OCI-M2 (cell line): ENCODE data around the gene STX16.

ENCODE experiments used
- DNase-seq: peaks from one replicate; lab custom pipeline; 2025; ENCODE audit not compliant: unreplicated experiment; lab: John Stamatoyannopoulos, UW

The STX16 gene, protein sequence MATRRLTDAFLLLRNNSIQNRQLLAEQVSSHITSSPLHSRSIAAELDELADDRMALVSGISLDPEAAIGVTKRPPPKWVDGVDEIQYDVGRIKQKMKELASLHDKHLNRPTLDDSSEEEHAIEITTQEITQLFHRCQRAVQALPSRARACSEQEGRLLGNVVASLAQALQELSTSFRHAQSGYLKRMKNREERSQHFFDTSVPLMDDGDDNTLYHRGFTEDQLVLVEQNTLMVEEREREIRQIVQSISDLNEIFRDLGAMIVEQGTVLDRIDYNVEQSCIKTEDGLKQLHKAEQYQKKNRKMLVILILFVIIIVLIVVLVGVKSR

DNA sequence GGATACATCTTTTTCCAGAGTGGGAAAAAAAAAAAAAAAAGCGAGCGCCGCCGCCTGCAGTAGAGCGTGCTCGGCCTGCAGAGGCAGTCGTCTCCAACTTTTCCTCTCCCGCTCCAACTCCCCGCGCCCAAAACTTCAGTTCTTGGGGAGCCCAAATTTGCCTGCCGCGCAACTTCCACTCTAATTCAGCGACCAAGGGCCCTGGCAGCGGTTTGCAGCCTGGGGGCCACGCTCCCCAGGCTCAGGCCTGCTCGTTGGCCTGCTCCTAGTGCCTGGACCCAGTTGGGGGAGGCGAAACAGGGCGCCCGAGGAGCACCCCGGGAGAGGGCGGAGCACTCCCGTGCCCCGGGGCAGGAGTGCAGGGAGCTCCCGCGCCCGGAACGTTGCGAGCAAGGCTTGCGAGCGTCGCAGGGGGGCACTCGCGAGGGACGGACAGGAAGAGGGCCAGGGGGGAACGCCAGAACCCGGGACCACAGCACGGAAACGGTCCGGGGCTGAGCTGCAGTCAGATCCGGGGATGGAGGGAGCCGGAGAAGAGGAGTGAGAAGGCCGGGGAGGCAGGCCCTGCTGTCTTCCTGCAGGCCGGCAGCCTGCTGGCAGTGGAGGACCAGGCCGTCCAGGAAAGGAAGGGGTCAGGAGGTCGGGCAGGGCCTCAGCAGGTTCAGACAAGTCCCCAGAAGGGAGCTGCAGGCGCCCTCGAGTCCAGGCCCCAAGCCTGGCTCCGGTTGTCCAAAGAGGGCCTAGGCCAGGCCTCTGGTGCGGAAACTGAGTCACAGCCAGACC, at the start of gene STX16:
TSS of gene STX16 (plus strand) at position 508 of the 783 bp plus-strand sequence. CDS start 724 bp downstream, outside the sequence.
- peak; percentile 72 for DNase-seq

DNA sequence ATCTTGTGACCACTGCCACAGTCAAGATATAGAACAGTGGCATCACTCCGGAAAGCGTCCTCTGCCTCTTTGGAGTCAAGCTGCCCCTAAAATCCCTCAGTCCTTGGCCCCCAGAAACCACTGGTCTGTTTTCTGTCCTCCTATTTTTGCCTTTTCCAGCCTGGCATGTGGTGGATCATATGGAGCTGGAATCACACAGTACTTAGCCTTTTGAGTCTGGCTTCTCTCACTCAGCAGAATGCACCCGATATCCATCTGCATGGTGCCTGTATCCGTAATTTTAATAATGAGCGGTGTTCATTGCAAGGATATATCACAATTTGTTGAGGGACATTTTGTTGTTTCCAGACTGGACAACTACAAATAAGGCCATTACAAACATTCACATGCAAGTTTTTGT, 49.0 kb upstream of the STX16 start:
- no peak for DNase-seq

DNA sequence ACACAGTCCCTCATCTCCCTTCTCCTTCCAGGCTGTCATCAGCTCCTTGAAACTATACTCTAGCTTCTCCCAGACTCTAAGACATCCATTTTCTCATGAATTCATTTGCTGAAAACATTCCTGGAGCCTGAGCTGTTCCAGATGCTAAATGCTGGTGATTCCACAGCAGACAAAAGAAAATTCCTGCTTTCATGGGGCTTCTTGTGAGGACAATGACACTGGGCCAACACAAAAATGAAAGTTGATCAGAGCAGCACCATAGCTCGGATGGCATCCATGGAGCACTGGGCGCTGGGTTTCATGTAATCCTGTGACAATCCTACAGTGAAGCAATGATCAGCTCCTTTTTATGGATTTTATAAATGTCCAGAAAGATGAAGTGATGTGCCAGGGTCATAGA, 47.4 kb upstream of the STX16 start:
- DNase-seq = no peak

DNA sequence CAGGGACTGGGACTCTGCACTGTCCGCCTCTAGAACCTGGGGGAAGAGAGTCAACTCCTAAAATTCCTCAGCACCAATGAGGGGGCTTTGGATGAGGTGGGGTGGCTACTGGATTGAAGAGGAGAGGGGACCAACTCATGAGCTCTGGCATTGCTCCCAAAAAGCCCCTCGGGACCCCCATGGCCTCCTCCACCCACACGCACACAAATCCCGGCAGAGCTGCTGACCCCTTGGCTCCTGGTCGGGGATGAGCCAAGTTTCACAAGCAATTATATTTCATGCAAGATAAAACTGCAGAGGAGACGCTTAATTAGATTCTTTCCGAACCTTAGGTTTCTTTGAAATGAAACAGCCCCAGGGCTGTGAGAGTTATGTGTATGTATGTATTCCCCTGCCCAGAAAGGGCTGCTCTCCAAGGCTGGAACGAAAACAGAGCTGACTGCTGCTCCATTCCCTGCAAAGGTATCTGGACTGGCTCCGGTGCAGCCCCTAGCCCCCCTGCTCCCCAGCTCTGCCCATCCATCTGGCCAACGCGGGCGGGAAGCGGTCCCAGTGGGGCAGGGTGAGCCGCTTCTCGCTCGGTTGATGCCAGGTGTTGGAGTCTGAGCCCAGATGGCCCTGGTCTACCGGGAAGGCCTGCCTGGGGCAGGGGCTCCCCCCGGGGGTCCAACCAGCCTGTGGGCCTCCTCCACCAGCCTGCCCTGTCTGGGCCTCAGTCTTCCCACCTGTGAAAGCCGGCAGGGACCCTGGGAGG, 46.8 kb upstream of the STX16 start:
- no peak for DNase-seq

DNA sequence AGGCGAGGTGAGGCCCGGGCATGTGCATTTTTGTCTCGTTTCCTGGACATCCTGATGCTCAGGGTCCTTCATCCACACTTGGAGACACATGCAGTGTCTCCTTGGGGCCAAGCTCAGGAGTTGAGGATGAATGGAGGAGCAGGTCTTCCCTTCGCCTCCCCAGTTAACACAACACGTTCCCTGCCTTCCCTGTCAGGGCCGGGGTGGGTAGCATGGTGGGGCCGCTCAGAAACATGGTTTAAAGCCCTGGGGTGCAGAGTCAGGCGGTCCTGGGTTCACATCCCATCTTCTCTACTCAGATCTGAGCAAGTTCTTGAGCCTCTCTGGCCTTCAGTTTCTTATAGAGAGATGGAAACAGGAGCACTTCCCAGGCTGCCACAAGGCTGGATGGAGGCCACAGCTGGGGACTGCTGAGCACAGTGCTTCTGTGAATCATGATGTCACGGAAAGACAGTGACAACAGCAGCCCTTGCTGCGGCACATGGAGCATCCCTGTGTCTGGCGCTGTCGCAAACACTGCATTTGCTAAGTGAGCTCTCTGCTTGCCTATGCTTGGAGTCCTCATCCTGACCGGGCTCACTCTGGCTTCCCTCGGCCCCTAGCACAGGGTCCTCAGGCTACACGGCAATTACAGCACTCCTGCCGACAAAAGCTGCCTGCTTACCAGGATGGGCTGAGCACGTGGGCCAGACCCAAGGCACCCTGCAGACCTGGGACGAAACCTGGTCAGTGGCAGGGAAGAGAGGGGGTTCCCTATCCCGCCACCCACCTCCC, 45.6 kb upstream of the STX16 start:
- DNase-seq = no peak

DNA sequence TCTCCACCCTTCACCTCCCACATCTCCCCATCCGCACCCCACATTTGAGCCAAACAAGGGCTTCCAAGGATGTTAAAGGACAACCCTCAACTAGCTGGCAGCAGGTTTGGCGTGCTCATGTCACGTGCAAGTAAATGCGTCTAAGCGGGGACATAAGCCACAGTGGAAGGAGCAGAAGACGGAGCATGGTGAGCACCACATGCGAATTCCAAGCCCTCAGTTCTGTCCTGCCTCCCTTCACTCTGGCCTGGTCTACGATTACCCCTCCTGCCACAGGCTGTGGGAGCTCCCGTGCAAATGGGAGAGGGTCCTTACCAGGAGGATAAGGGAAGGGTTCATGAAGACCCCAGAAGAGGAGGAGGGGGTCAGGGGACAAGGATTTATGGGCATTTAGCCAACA, 44.9 kb upstream of the STX16 start:
- no peak for DNase-seq

DNA sequence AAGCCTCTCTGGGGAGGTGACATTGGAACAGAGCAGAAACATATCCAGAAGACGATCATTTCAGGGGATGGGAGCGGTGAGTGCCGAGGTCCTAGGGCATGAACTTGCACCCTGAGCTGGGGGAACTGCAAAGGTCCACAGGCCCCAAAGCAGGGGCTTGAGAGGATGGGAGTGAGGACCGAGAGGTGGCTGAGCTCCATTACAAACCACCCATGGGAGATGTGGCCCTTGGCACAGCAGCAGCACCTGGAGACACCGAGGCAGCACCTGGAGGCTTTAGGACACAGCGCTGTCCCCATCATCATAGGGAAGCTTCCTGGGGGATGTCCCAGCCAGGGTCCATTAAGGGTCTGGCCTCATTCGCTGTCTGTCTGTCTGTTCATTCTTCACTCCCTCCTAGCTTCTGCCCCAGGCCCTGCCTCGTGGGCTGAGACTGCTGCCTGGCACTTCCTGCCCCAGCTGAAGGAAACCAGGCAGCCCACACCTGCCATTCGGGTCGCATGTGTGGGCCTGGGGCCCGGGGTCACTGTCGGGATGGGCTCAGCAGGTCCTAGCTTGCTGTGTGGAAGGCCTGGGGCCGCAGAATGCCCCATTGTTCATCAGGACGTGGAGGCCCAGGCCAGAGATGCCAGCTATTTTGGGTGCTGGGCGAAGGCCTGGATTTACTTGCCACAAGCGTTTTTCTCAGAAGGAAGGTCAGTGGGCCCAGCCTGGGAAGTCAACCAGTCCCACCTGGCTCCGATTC, 42.8 kb upstream of the STX16 start:
- DNase-seq = no peak

DNA sequence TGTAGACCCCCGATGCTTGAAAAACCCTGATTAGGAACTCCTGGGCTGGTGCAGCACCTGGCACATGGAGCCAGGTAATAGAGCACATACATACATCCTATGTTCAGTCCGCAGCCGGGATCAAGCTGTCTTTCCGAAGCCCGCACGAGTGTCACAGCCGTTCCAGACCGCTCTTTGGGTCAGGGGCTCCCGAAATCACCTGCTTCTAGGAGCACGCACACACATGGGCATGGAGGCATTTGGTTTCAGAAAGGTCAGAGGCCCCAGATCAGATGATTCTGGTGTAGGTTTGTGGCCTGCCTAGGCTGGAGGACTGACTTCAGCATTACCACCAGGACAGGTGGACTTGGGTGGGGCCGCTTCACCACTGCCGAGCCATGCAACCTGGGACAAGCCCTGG, 42.1 kb upstream of the STX16 start:
- DNase-seq = no peak

DNA sequence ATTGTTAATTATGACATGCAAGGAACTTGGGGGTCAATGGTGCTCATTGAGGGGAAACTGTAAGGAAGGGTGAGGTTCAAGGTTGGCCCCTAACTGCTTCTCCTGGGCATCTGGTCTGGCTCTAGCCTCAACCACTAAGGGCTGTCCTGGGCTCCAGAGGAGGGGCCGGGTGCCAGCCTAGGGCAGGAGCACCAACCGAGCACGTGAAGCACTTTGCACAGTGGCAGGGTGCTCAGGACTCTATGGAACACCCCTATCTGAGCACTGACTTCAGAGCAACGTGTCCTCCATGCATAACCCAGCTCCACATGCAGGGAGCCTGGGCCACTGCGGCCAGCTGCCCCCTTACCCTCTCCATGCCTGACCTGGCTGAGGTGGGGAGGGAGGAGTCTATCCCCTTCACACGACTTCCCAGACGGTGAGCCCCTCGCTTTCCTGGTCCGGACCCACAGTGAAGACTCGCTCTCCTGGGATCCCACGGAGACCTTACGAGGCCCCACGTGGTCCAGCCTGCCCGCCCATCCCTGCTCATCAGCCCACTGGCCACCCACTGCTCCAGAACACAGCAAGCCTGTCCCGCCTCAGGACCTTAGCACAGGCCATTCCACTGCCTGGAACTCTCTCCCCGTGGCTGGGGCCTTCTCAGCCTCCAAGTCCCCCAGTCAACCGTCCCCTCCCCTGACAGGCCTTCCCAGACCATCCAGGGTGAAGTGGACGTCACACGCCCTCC, 40.8 kb upstream of the STX16 start:
- DNase-seq = no peak

DNA sequence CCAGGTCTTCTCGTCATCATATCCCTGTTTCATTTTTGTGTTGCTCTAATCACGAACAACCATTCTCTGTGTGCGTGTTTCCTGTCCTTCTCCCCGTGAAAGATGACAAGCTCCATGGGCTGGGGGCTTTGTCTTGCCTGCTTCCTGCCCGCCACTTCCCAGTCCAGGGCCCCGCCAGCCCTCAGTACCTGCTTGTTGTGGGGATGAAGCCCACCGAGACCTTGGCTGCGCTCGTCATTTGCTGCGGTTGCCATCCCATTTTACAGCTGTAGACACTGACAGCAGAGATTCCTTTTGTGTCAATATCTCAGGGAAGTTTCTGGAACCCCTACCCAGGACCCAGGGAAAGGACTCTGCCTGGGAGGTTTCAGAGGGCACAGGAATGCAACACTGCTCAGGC, 40.3 kb upstream of the STX16 start:
- no peak for DNase-seq

DNA sequence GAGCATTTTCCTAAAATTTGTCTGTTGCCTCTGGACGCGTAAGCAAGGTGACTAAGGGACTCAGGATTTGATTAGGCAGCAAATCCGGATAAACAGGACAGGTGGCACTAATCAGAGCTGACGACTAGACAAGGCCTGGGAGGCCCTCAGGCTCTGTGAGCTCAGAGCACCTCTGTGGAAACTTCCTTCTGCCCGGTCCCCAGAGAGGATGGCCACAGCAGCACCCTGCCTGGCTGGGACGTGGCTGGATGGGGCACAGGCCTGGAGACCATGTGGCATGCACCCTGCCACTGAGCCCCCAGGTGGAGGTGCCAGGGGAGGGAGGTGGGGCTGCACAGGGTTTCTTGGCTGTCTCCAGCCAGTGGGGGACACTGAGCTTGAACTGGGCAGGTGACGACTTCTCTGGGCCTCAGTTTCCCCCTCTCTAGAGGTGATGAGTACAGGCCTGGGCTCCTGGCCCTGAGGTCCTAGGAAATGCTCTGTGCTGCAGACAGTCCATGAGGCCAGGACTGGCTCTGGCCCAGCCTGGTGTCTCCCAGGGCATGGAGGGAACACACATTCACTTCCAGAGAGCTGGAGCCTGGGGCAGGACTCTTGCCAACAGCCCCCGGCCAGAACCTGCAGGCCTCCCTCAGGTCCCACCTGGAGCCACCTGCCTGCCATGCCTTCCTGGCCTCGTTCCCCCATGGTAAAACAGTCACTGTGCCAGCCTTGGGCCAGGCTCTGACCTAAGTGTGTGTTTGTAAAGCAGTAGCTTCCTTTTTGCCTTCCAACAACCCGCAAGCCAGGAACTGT, 39.6 kb upstream of the STX16 start:
- no peak for DNase-seq

DNA sequence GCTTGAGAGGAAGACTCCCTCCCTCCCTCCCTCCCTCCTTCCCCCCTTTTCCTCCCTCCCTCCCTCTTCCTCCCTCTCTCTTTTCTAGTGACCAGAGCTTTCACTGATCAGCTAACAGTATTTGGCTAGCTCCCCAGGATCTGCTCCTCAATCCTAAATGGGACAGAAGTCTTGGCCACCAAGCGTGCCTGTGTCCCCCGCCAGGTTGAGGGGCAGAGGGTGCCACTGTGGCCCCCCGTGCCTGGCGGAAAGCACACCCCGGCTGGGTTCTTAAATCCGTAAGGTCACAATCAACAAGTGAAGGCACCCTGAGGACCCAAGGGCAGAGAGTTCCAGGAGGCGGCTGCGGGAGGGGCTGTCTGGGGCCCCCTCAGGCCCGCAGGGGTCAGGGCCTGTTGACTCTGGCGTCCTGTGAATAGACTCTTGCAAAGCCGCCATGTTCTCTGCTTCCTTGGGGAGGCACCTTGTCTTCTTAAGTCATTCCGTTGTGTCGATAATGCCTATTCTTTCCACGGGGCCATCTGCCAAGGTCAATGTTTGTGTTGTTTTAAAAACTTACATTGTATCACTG, 38.9 kb upstream of the STX16 start:
- DNase-seq = no peak

DNA sequence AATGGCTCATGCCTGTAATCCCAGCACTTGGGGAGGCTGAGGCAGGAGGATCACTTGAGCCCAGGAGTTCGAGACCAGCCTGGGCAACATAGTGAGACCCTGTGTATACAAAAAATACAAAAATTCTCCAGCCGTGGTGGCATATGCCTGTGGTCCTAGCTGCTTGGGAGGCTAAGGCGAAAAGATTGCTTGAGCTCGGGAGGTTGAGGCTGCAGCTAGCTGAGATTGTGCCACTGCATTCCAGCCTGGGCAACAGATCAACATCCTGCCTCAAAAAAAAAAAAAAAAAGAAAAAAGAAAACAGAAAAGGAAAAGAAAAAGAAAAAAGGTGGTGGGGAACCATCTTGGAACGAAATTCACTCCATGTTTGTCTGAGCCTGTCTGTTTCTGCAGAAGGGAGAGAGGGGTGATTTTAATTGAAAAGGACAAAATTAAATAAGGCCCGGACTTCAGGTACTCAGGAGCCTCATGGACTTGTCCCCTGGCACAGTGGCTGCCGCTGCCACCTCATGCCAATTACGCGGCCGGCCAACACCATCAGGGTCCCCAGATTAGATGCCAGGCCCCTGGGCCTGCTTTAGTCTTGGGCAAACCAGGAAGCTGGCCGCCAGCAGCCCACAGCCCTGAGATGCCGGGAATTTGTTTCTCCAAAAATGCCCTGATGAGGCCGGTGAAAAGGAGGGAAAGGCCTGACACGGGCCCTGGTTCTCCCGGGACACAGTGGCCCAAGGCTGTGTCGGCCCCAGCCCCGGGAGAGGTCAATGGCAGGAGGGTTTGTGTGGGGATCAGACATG, 37.8 kb upstream of the STX16 start:
- no peak for DNase-seq

DNA sequence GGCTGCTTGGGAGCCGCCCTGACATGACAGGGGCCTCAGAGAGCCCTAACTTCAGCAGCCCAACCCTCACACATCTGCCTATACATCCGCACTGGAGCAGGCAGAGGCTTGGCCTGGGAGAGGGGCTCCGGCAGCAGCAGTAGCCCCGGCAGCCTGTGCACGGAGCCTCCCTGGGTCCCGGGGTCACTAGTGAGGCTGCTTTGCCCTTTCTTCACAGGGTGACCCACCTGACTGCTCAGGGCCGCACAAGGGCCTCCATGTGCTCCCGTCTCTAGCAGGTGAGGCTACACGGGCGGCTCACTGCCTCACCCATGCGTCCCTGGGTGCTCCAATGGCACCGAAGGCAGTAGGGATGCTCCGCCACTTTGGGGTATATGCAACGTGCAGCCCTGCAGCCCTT, 36.7 kb upstream of the STX16 start:
- no peak for DNase-seq

DNA sequence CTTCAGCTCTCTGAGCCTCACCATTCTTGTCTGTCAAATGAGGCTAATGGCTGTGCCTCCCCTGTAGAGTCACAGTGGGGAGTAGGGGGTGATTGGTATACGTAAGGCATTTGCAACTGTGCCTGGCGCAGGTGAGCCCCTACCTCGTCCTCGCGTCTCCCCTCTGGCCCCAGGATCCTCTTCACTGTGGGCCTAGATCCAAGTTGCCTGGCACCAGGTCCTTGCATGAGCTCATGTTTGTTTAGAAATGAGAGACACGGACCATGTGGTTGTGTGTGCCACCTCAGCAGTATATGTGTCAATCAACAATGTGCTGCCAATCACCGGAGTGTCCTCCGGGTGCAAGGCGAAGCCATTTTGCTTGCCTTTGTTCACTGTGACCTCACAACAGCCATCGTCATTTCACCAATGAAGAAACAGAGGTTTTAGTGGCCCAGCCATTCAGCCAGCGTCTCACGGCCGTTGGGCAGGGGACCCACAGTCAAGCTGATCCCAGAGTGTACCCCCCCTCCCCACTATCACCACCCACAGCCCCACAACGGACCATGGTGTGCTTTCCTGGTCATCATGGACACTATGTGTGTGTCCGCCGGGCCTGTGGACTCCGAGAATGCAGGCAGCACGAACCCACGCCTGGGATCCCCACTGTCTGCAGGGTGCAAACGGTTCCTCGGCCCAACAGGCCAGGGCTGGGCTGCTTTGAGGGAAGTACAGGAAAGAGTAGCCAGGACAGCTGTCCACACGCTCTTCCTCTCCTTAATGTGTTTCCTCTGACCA, 35.9 kb upstream of the STX16 start:
- no peak for DNase-seq

DNA sequence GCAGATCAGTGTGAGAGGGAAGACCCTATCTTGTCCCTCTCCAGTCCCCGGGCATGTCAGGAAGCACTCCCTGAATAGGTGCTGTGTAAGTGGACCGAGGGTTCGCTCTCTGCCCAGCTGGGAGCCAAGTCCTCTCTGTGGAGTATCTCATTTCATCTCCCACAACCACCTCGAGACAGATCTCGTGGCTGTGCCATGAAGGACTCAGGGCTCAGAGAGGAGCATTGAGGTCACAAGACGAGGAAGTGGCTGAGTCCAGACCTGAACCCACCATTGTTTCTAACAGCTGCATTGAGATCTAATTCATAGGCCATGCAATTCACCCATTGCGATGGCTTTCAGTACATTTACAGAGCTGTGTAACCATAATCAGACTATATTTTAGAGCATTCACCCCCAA, 34.7 kb upstream of the STX16 start:
- no peak for DNase-seq

DNA sequence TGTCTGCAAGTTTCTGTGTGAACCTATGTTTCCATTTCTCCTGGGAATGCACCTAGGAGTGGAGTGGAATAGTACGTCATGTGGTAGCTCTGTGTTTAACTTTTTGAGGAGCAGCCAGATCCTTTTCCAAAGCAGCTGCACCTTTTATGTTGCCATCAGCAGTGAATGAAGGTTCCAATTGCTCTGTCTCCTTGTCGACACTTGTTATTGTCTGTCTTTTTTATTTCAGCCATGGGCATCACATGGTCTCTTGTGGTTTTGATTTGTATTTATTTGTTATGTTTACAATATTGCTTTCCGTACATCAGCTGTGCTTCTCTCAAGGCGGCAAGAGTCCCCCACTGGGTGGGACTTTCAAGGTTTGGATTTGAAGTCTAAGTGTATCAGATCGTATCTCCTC, 33.9 kb upstream of the STX16 start:
- no peak for DNase-seq
